Measurements from ENCODE around the gene GTF2IRD1. TPM values are rescaled to one million over a fixed set of nuclear protein-coding genes. Genes with fewer than 3 reads are reported as not detected.
"Not testable (repeated sequence)": the region's sequence is repeated elsewhere in the genome, so short reads cannot be mapped to it uniquely, and the experiment has no call there.

The GTF2IRD1 gene
- total RNA-seq, 4 donors from 2014 or later: 42.9 to 109 (median 77.0) TPM

DNA sequence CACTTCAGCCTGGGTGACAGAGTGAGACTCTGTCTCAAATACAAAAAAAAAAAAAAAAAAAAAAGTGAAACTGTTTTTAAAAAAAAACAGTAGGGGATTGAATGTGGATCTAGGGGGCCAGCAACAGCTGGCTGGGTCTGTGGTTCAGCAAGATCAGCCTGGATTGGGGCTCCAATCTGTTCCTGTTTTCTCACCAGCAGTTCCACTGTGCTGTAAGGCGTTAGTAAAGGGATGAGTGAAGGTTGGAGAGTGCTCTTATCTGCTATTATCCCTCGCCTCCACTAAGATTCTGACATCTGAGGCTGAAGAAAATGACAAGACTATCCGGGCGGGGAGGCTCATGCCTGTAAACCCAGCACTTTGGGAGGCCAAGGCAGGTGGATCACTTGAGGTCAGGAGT lies 41.6 kb upstream of the GTF2IRD1 start:
- TF ChIP-seq, protein P1, sequence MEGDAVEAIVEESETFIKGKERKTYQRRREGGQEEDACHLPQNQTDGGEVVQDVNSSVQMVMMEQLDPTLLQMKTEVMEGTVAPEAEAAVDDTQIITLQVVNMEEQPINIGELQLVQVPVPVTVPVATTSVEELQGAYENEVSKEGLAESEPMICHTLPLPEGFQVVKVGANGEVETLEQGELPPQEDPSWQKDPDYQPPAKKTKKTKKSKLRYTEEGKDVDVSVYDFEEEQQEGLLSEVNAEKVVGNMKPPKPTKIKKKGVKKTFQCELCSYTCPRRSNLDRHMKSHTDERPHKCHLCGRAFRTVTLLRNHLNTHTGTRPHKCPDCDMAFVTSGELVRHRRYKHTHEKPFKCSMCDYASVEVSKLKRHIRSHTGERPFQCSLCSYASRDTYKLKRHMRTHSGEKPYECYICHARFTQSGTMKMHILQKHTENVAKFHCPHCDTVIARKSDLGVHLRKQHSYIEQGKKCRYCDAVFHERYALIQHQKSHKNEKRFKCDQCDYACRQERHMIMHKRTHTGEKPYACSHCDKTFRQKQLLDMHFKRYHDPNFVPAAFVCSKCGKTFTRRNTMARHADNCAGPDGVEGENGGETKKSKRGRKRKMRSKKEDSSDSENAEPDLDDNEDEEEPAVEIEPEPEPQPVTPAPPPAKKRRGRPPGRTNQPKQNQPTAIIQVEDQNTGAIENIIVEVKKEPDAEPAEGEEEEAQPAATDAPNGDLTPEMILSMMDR (IDR thresholded peaks at IDR 0.05 in 4 of 5, conservative IDR thresholded peaks at IDR 0.05 in 1 of 5): no peak
- no peak for TF ChIP-seq POLR2A (IDR thresholded peaks at IDR 0.05)
- no peak overlapping the region for H3K27ac ChIP-seq
- H3K9me3 ChIP-seq: no peaks in the 10 kb centered on the region
- DNase-seq: no peak
- H3K4me3 ChIP-seq: no peak overlapping the region
- H3K27me3 ChIP-seq: no peaks in the 10 kb centered on the region
- intact Hi-C loops (cut with DNase I; ENCODE audit: low total_unique reads): no loop called here
- peaks cover 0 to under 1% of the 10 kb centered on the region in 2 donors for H3K4me1 ChIP-seq
- in situ Hi-C loops (cut with MboI; ENCODE audit: low sequenced_read_pairs in 4 of 4): loop anchor here in 1 of 4 donors (25.0 kb wide), 1 partner anchor 625 kb away; no protein-coding TSS in a partner anchor
- H3K36me3 ChIP-seq: no peaks in the 10 kb centered on the region
- no peak for ATAC-seq

DNA sequence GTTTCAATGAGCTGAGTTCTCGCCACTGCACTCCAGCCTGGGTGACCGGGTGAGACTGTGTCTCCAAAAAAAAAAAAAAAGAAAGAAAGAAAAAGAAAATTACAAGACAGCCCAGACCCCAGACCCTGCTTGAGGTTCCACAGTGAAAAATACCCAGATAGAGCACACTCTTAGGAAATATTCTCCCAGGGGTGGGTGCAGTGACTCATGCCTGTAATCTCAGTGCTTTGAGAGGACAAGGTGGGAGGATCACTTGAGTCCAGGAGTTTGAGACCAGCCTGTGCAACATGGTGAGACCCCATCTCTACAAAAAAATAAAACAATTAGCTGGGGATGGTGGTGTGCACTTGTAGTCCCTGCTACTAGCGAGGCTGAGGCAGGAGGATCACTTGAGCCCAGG lies 41.1 kb upstream of the GTF2IRD1 start:
- H3K27me3 ChIP-seq: no peaks in the 10 kb centered on the region
- H3K9me3 ChIP-seq: no peaks in the 10 kb centered on the region
- H3K36me3 ChIP-seq: no peaks in the 10 kb centered on the region
- no peak overlapping the region for H3K27ac ChIP-seq
- intact Hi-C loops (cut with DNase I; ENCODE audit: low total_unique reads): no loop called here
- in situ Hi-C loops (cut with MboI; ENCODE audit: low sequenced_read_pairs in 4 of 4): loop anchor here in 1 of 4 donors (25.0 kb wide), 1 partner anchor 625 kb away; no protein-coding TSS in a partner anchor
- DNase-seq (no peak), ATAC-seq (no peak)
- no peak overlapping the region for H3K4me3 ChIP-seq
- peaks cover 2 to 6% of the 10 kb centered on the region in 2 donors for H3K4me1 ChIP-seq
- TF ChIP-seq POLR2A (IDR thresholded peaks at IDR 0.05): no peak
- TF ChIP-seq, protein P1 (IDR thresholded peaks at IDR 0.05 in 4 of 5, conservative IDR thresholded peaks at IDR 0.05 in 1 of 5): no peak

DNA sequence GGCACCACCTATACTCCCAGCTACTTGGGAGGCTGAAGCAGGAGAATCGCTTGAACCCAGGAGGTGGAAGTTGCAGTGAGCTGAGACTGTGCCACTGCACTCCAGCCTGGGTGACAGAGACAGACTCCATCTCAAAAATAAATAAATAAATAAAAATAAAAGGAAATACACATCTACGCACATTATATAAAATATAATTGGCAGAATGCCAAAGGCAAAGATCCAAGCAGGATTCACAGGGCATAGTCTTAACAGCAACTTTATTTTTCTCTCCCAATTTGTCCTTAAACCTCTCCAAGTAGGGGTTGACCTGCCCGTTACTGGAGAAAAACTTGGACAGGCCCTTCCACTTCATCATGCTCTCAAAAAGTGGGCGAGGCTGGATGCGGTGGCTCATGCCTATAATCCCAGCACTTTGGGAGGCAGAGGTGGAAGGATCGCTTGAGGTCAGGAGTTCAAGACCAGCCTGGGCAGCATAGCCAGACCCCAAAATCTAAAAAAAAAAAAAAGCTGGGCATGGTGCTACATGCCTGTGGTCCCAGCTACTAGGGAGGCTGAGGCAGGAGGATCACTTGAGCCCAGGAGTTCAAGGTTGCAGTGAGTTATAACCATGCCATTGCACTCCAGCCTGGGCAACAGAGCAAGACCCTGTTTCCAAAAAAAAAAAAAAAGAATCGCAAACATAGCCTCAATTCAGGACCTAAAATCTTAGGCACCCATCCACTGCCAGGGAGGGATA lies 38.9 kb upstream of the GTF2IRD1 start:
- H3K4me1 ChIP-seq, H3K4me3 ChIP-seq, H3K27ac ChIP-seq, DNase-seq, H3K36me3 ChIP-seq, H3K9me3 ChIP-seq, ATAC-seq, H3K27me3 ChIP-seq: not testable (repeated sequence)
- intact Hi-C loops (cut with DNase I; ENCODE audit: low total_unique reads): loop anchor here (5.0 kb wide), 1 partner anchor 153 kb away; no protein-coding TSS in a partner anchor
- in situ Hi-C loops (cut with MboI; ENCODE audit: low sequenced_read_pairs in 4 of 4): loop anchor here in 1 of 4 donors (25.0 kb wide), 1 partner anchor 623 kb away; no protein-coding TSS in a partner anchor

DNA sequence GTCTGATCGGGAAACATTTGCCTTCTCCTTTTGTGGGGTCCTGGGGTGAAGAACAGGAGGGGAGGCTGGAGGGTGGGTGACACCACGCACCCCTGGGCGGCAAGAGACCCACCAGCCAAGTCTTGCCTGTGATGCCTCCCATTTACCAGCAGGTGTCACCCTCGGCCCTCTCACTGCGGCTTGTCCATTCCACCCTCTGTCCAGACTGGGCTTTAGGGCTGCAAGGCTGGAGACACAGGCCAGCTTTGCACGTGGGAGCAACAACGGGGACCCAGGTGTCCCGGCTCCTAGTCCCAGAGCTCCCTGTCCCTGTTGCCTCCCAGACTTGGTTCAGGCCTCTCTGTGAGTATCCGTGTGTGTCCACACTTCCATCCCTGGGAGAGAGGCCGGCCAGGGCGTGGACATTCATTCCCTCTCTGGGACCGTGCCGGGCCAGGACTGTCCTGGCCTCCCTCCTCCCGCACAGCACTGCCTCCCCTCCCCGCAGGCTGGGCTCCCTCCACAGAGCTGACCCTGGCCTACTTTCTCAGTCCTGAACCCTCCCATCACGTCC lies 36.2 kb upstream of the GTF2IRD1 start:
- Histone ChIP-seq H3K27me3 (no peaks in the 10 kb centered on the region), H3K36me3 (no peaks in the 10 kb centered on the region), H3K4me3 (no peak overlapping the region), H3K4me1 (peaks cover 4 to 9% of the 10 kb centered on the region in 2 donors), H3K9me3 (no peaks in the 10 kb centered on the region), H3K27ac (peak overlapping the region in 1 of 4 donors; percentile 48)
- in situ Hi-C loops (cut with MboI; ENCODE audit: low sequenced_read_pairs in 4 of 4): loop anchor here in 1 of 4 donors (25.0 kb wide), 1 partner anchor 620 kb away; no protein-coding TSS in a partner anchor
- TF ChIP-seq, protein P1 (IDR thresholded peaks at IDR 0.05 in 4 of 5, conservative IDR thresholded peaks at IDR 0.05 in 1 of 5): peak; percentile 97 to 98 (median 97)
- no peak for TF ChIP-seq POLR2A (IDR thresholded peaks at IDR 0.05)
- peak; percentile 87 to 93 for ATAC-seq
- intact Hi-C loops (cut with DNase I; ENCODE audit: low total_unique reads): loop anchor here (5.0 kb wide), 1 partner anchor 150 kb away; no protein-coding TSS in a partner anchor
- peak; percentile 46 to 69 for DNase-seq

DNA sequence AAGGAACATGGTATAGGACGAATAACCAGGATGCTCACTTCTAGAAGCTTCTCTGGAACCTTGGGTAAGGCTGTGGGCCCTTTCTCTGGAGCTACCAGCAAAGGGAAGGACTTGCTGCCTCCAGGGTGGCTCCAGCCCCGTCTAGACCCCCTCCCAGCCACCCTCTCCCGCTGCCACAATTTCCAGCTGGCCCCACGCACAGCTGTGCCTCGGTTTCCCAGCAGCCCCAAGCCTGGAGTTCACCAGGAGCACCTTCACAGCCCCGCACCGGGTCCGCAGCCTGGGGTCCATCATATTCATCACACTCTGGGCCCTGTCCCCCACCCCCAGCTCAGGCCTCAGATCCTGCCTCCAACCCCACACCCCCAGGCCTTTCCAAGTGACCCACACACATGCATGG lies 35.6 kb upstream of the GTF2IRD1 start:
- no peak for TF ChIP-seq POLR2A (IDR thresholded peaks at IDR 0.05)
- TF ChIP-seq, protein P1 (IDR thresholded peaks at IDR 0.05 in 4 of 5, conservative IDR thresholded peaks at IDR 0.05 in 1 of 5): no peak
- Histone ChIP-seq H3K9me3 (no peaks in the 10 kb centered on the region), H3K36me3 (no peaks in the 10 kb centered on the region), H3K27ac (no peak overlapping the region), H3K4me3 (no peak overlapping the region), H3K4me1 (peaks cover 4 to 9% of the 10 kb centered on the region in 2 donors), H3K27me3 (no peaks in the 10 kb centered on the region)
- no peak for ATAC-seq
- no peak for DNase-seq
- in situ Hi-C loops (cut with MboI; ENCODE audit: low sequenced_read_pairs in 4 of 4): loop anchor here in 1 of 4 donors (25.0 kb wide), 1 partner anchor 619 kb away; no protein-coding TSS in a partner anchor
- intact Hi-C loops (cut with DNase I; ENCODE audit: low total_unique reads): loop anchor here (5.0 kb wide), 1 partner anchor 149 kb away; no protein-coding TSS in a partner anchor

Data from gastrocnemius medialis (tissue), 4 donors.